Fibroblast of lung (primary cell): Measurements from ENCODE around the gene SIPA1. TPM values are rescaled to one million over a fixed set of nuclear protein-coding genes. Genes with fewer than 3 reads are reported as not detected.

ENCODE experiments used
- DNase-seq, 2 donors: peaks; one replicate each; pipeline versions ENCODE4 v3.0.0 to v3.0.0-alpha.2; 2010; ENCODE audit warnings: low read depth in 2 of 2
- H2AFZ ChIP-seq: 2 replicates; pipeline ENCODE4 v1.5.1; 2012; ENCODE audit warnings: low read length, control low read depth, inconsistent platforms
- H3K27ac ChIP-seq: 2 replicates; pipeline ENCODE4 v1.5.1; 2011; ENCODE audit warnings: low read length, control low read depth; ENCODE audit not compliant: insufficient read depth
- H3K27me3 ChIP-seq: 2 replicates; pipeline ENCODE4 v1.5.1; 2011; ENCODE audit warnings: mild to moderate bottlenecking, low read length; ENCODE audit not compliant: control insufficient read depth, insufficient read depth
- H3K36me3 ChIP-seq: 2 replicates; pipeline ENCODE4 v1.5.1; 2011; ENCODE audit warnings: low read length; ENCODE audit not compliant: control insufficient read depth, insufficient read depth
- H3K4me1 ChIP-seq: 2 replicates; pipeline ENCODE4 v1.5.1; 2011; ENCODE audit warnings: low read length; ENCODE audit not compliant: control insufficient read depth, insufficient read depth; ENCODE audit errors: extremely low read depth
- H3K4me2 ChIP-seq: 2 replicates; pipeline ENCODE4 v1.5.1; 2011; ENCODE audit warnings: low read length, control low read depth; ENCODE audit not compliant: insufficient read depth; ENCODE audit errors: extremely low read depth
- H3K4me3 ChIP-seq, 4 experiments: fragments of 200-600 bp in 1 of 4; sonication (generic) in 1 of 4; replicated peaks in 1 of 4; 2 replicates each; pipeline ENCODE4 v1.5.1; 2011 to 2016; ENCODE audit warnings: low read length in 4 of 4, low read depth in 3 of 4, mild to moderate bottlenecking in 3 of 4, control low read depth in 2 of 4, inconsistent platforms in 1 of 4, mixed read lengths in 1 of 4; ENCODE audit not compliant: insufficient read depth in 1 of 4; ENCODE audit errors: control extremely low read depth in 1 of 4
- H3K79me2 ChIP-seq: 2 replicates; pipeline ENCODE4 v1.5.1; 2012; ENCODE audit warnings: mild to moderate bottlenecking, low read length, inconsistent platforms; ENCODE audit not compliant: control insufficient read depth, insufficient read depth
- H3K9ac ChIP-seq: 2 replicates; pipeline ENCODE4 v1.5.1; 2011; ENCODE audit warnings: mild to moderate bottlenecking, low read length, control low read depth; ENCODE audit not compliant: insufficient read depth
- H3K9me3 ChIP-seq: 2 replicates; pipeline ENCODE4 v1.5.1; 2012; ENCODE audit warnings: low read depth, low read length; ENCODE audit not compliant: control insufficient read depth, insufficient read depth
- H4K20me1 ChIP-seq: 2 replicates; pipeline ENCODE4 v1.5.1; 2011; ENCODE audit warnings: low read length; ENCODE audit not compliant: control insufficient read depth, insufficient read depth; ENCODE audit errors: extremely low read depth
- EZH2 ChIP-seq: IDR thresholded peaks from 2 replicates; pipeline ENCODE4 v1.5.1; 2012; ENCODE audit warnings: low read length, control low read depth, mild to moderate bottlenecking; ENCODE audit errors: missing control alignments
- polyA plus RNA-seq, 2 donors: library from polyadenylated mRNA; depleted of rRNA in 1 of 2; stranded (reverse) in 1 of 2; unstranded in 1 of 2; fragments of >200 nt; gene quantifications; 2 replicates each; pipeline ENCODE4 v1.2.1, GENCODE V29; 2011 to 2012; ENCODE audit warnings: missing spikeins in 1 of 2
- total RNA-seq: library from RNA; depleted of rRNA; stranded (reverse); fragments of >200 nt; gene quantifications from 2 replicates; pipeline ENCODE4 v1.2.1, GENCODE V29; 2014
- TF ChIP-seq, protein P1 (sequence below), 2 donors: IDR thresholded peaks in 1 of 2; conservative IDR thresholded peaks in 1 of 2; 1 replicate in 1 of 2; 2 replicates in 1 of 2; pipeline ENCODE4 v1.5.1; 2011 to 2012; ENCODE audit warnings: low read length in 2 of 2, control low read depth in 1 of 2, inconsistent platforms in 1 of 2, low read depth in 1 of 2, mild to moderate bottlenecking in 1 of 2

Gene SIPA1
- total and polyA plus RNA-seq, 2 donors (not counting 1 experiment from before 2014, with no cell fraction given) = 7.8 to 32.5 TPM

DNA sequence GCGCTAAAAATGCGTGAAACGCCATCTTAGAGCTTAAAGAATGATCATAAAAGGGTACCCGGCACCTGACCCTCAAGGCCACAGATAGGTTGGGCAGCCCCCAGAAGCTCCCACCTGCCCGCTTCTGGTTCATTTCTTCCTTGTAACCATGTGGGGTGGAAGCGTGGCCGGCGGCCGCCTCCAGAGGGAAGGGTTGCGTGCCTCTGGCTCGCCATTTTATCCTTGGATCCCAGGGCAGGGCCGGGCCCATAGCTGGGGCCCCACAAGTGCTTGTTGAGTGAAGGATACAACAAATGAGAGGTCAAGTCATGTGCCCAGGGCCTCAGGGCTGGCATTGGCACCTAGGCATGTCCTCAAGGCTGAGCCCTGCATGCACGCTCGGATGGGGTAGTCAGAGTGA lies 16.4 kb upstream of the SIPA1 start:
- no peak overlapping the region for H3K9ac ChIP-seq
- peaks cover 17% of the 10 kb centered on the region for H3K79me2 ChIP-seq
- no peaks in the 10 kb centered on the region for H4K20me1 ChIP-seq
- TF ChIP-seq, protein P1, sequence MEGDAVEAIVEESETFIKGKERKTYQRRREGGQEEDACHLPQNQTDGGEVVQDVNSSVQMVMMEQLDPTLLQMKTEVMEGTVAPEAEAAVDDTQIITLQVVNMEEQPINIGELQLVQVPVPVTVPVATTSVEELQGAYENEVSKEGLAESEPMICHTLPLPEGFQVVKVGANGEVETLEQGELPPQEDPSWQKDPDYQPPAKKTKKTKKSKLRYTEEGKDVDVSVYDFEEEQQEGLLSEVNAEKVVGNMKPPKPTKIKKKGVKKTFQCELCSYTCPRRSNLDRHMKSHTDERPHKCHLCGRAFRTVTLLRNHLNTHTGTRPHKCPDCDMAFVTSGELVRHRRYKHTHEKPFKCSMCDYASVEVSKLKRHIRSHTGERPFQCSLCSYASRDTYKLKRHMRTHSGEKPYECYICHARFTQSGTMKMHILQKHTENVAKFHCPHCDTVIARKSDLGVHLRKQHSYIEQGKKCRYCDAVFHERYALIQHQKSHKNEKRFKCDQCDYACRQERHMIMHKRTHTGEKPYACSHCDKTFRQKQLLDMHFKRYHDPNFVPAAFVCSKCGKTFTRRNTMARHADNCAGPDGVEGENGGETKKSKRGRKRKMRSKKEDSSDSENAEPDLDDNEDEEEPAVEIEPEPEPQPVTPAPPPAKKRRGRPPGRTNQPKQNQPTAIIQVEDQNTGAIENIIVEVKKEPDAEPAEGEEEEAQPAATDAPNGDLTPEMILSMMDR (conservative IDR thresholded peaks at IDR 0.05 in 1 of 2, IDR thresholded peaks at IDR 0.05 in 1 of 2; ENCODE audit: low read depth in 1 of 2, low read length in 2 of 2) = no peak
- no peak for TF ChIP-seq EZH2
- H2AFZ ChIP-seq = no peak overlapping the region
- H3K9me3 ChIP-seq = no peaks in the 10 kb centered on the region
- H3K27me3 ChIP-seq = no peaks in the 10 kb centered on the region
- H3K36me3 ChIP-seq = peaks cover 44% of the 10 kb centered on the region
- DNase-seq = no peak
- no peak overlapping the region for H3K4me3 ChIP-seq
- H3K27ac ChIP-seq = no peak overlapping the region
- peaks cover 6% of the 10 kb centered on the region for H3K4me1 ChIP-seq
- H3K4me2 ChIP-seq = no peak overlapping the region

GRCh38 chr11:65622011-65622410 lies 15.9 kb upstream of the SIPA1 start:
- no peak for DNase-seq
- no peak overlapping the region for H3K27ac ChIP-seq
- no peak overlapping the region for H3K9ac ChIP-seq
- peaks cover 11% of the 10 kb centered on the region for H3K79me2 ChIP-seq
- no peak for TF ChIP-seq EZH2
- TF ChIP-seq, protein P1 (conservative IDR thresholded peaks at IDR 0.05 in 1 of 2, IDR thresholded peaks at IDR 0.05 in 1 of 2; ENCODE audit: low read depth in 1 of 2, low read length in 2 of 2) = no peak
- H4K20me1 ChIP-seq = no peaks in the 10 kb centered on the region
- no peak overlapping the region for H3K4me3 ChIP-seq
- peaks cover under 1% of the 10 kb centered on the region for H3K4me1 ChIP-seq
- no peaks in the 10 kb centered on the region for H3K27me3 ChIP-seq
- H3K4me2 ChIP-seq = no peak overlapping the region
- peaks cover 48% of the 10 kb centered on the region for H3K36me3 ChIP-seq
- no peaks in the 10 kb centered on the region for H3K9me3 ChIP-seq
- H2AFZ ChIP-seq = no peak overlapping the region

- no peaks in the 10 kb centered on the region for H4K20me1 ChIP-seq
- no peak overlapping the region for H3K27ac ChIP-seq
- no peaks in the 10 kb centered on the region for H3K4me1 ChIP-seq
- no peak for DNase-seq
- H3K79me2 ChIP-seq = peaks cover 2% of the 10 kb centered on the region
- no peaks in the 10 kb centered on the region for H3K27me3 ChIP-seq
- no peak overlapping the region for H2AFZ ChIP-seq
- H3K4me3 ChIP-seq = no peak overlapping the region
- no peaks in the 10 kb centered on the region for H3K9me3 ChIP-seq
- no peak overlapping the region for H3K9ac ChIP-seq
- no peak for TF ChIP-seq EZH2
- TF ChIP-seq, protein P1 (conservative IDR thresholded peaks at IDR 0.05 in 1 of 2, IDR thresholded peaks at IDR 0.05 in 1 of 2; ENCODE audit: low read depth in 1 of 2, low read length in 2 of 2) = no peak
- no peak overlapping the region for H3K4me2 ChIP-seq
- peaks cover 45% of the 10 kb centered on the region for H3K36me3 ChIP-seq
Measured at GRCh38 chr11:65623177-65623576, 14.7 kb upstream of the SIPA1 start.
